Esophagus (tissue), 2 donors: ENCODE data around the gene DPPA3. TPM values are rescaled to one million over a fixed set of nuclear protein-coding genes. Genes with fewer than 3 reads are reported as not detected.
"Not testable (repeated sequence)": the region's sequence is repeated elsewhere in the genome, so short reads cannot be mapped to it uniquely, and the experiment has no call there.

Source experiments
- H3K27ac ChIP-seq, 2 donors: one replicate each; pipeline ENCODE4 v1.5.1; 2013; ENCODE audit warnings: low read depth in 2 of 2, mild to moderate bottlenecking in 2 of 2, inconsistent platforms in 1 of 2, low read length in 1 of 2, moderate library complexity in 1 of 2
- H3K27me3 ChIP-seq, 2 donors: one replicate each; pipeline ENCODE4 v1.6.1; 2013; ENCODE audit warnings: low read length in 2 of 2, control low read depth in 1 of 2, mild to moderate bottlenecking in 1 of 2; ENCODE audit not compliant: insufficient read depth in 2 of 2, control insufficient read depth in 1 of 2
- H3K36me3 ChIP-seq, 2 donors: one replicate each; pipeline ENCODE4 v1.6.1; 2013; ENCODE audit warnings: low read length in 1 of 2; ENCODE audit not compliant: control insufficient read depth in 2 of 2, insufficient read depth in 2 of 2
- H3K4me1 ChIP-seq, 2 donors: one replicate each; pipeline ENCODE4 v1.6.1; 2013; ENCODE audit warnings: low read length in 1 of 2; ENCODE audit not compliant: control insufficient read depth in 2 of 2, insufficient read depth in 2 of 2
- H3K4me3 ChIP-seq, 2 donors: one replicate each; pipeline ENCODE4 v1.5.1; 2013; ENCODE audit warnings: low read length in 2 of 2, mild to moderate bottlenecking in 2 of 2, low read depth in 1 of 2, moderate library complexity in 1 of 2
- H3K9me3 ChIP-seq, 2 donors: one replicate each; pipeline ENCODE4 v1.6.1; 2013; ENCODE audit warnings: mild to moderate bottlenecking in 2 of 2, low read depth in 1 of 2, low read length in 1 of 2, moderate library complexity in 1 of 2; ENCODE audit not compliant: control insufficient read depth in 2 of 2, insufficient read depth in 1 of 2
- WGBS, 2 donors: extraction: QIAGEN DNeasy Blood & Tissue Kit; methylation state at CpG; one replicate each; pipeline ENCODE4 v1.1.7; 2013; 5-methylcytosine and 5-hydroxymethylcytosine counted together
- polyA plus RNA-seq, 2 donors: library from polyadenylated mRNA; stranded (reverse); fragments of 200-250 nt; gene quantifications; one replicate each; pipeline ENCODE4 v1.2.3, GENCODE V29; 2013
- donor health status: healthy with polysubstance abuse.
- donor health status: Bipolar disorder and iron deficiency.

The DPPA3 gene
- not detected for polyA plus RNA-seq

DNA sequence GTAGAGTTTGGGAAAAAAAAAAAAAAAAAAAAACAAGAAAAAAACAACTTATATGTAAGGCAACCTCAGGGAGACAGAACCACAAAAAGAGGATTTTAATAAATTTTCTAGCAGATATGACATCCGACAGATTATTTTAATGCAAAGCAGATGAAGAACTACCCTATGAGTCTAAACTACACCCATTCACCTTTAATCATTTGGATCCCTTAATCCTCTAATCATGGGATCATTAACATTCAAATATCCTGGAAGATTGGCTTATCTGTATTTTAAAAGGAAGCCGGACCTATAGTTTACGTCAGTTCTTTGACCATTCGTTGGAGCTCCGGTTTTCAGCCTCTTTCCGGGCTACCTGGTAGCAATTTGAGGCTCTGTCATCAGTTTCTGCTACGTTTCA lies at the start of gene DPPA3:
TSS of gene DPPA3 (plus strand) at position 301 of the 400 bp plus-strand sequence. CDS start 138 bp downstream, outside the sequence.
- H3K4me1 ChIP-seq = no peaks in the 10 kb centered on the region
- H3K4me3 ChIP-seq = no peak within 1 kb of the TSS
- no peak within 1 kb of the TSS for H3K27ac ChIP-seq
- H3K9me3 ChIP-seq = no peaks in the 10 kb centered on the region
- 73 to 81% methylated on average over 7 of the region's 7 CpGs for WGBS, 2 donors
- H3K27me3 ChIP-seq = no peaks in the 10 kb centered on the region
- H3K36me3 ChIP-seq = no peaks in the 10 kb centered on the region

DNA sequence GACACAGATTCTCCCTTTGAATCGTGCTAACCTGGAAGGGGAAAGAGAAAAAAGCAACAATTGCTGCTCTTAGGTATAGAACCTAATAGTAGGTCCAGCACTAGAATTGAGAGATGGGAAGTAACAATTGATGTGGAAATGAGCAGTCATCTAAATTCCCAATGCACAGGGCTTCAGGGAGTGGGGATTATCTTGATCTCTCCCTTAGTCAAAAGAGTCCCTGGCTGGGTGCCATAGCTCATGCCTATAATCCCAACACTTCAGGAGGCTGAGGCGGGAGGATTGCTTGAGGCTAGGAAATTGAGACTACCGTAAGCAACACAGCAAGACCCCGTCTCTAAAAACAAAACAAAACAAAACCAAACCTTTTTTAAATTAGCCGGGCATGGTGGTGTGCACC lies 49.5 kb upstream of the DPPA3 start:
- no peaks in the 10 kb centered on the region for H3K27me3 ChIP-seq
- H3K36me3 ChIP-seq = no peaks in the 10 kb centered on the region
- no peaks in the 10 kb centered on the region for H3K4me1 ChIP-seq
- 68 to 82% methylated on average over 5 of the region's 5 CpGs for whole genome bisulfite sequencing, 2 donors
- no peaks in the 10 kb centered on the region for H3K9me3 ChIP-seq
- H3K4me3 ChIP-seq = no peak overlapping the region
- no peak overlapping the region for H3K27ac ChIP-seq

DNA sequence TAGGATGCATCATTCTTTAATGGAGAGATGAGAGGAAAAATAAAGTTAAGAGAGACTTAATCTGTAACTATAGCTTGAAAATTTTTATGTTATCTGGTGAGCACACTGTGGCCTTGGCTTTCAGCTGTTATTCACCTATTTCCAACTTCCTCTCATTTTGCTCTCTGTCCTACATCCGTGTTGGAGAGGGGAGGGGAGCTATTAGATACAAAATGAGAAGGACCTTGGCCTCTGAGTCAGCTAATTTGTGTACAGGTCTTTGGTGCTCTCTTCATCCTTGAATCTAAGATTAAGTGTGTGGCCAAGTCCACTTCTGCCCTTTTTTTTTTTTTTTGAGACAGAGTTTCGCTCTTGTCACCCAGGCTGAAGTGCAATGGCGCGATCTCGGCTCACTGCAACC lies 44.6 kb upstream of the DPPA3 start:
- Histone ChIP-seq H3K4me3 (no peak overlapping the region), H3K27me3 (no peaks in the 10 kb centered on the region), H3K4me1 (no peaks in the 10 kb centered on the region), H3K36me3 (no peaks in the 10 kb centered on the region), H3K27ac (no peak overlapping the region), H3K9me3 (no peaks in the 10 kb centered on the region)
- 82 to 86% methylated on average over 5 of the region's 5 CpGs for WGBS, 2 donors

DNA sequence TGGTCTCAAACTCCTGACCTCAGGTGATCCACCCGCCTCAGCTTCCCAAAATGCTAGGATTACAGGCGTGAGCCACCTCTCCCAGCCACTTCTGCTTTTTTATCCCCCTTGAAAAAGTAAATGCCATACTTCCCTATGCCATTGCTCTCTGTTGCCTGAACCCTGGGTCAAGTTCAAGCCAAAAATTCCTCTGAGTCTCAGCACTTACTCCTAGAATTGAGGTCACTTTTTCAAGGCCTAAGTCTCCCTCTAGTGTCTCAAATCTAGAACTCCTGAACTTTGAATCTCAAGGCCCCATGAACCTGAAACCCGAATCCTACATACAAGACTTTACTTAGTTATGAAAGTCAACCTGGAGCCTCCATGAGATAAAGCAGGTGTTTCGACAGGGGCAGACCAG lies 44.1 kb upstream of the DPPA3 start:
- 64 to 75% methylated on average over 4 of the region's 4 CpGs for WGBS, 2 donors
- Histone ChIP-seq H3K4me1 (no peaks in the 10 kb centered on the region), H3K9me3 (no peaks in the 10 kb centered on the region), H3K27ac (no peak overlapping the region), H3K4me3 (no peak overlapping the region), H3K36me3 (no peaks in the 10 kb centered on the region), H3K27me3 (no peaks in the 10 kb centered on the region)

DNA sequence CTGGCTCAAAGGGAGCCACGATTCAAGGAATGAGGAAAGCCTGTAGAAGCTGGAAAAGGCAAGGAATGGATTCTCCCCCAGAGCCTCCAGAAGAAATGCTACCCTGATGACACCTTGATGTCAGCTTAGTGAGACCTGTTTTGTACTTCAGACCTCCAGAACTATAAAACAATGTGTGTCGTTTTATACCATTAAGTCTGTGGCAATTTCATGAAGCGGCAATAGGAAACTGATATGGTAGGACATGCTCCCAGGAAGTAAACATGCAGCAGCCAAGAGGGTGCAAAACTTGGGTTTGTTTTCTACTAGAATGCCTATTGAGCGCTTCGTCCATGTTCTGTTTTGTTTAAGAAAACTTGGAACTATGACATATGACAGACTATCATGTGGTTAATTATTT lies 43.1 kb upstream of the DPPA3 start:
- Histone ChIP-seq H3K36me3 (no peaks in the 10 kb centered on the region), H3K4me1 (no peaks in the 10 kb centered on the region), H3K27me3 (no peaks in the 10 kb centered on the region), H3K4me3 (no peak overlapping the region), H3K27ac (no peak overlapping the region), H3K9me3 (no peaks in the 10 kb centered on the region)
- 81 to 82% methylated on average over 5 of the region's 5 CpGs for WGBS, 2 donors

DNA sequence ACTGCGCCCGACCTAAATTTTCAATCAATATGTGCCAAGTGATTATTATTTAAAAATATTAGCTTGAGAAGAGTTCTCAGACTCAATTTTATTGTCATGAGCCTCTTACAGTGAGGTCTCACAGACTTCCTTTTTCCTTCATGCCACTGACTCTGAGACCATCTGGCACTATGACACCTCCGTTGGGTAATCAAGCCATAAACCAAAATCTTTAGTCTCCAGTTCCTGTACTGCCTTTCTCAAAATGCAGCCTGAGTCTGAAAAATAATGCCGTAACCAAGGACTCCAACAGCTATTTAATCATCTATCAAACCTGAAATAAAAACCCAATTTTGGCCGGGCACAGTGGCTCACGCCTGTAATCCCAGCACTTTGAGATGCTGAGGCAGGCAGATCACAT lies 35.8 kb upstream of the DPPA3 start:
- H3K9me3 ChIP-seq, H3K27me3 ChIP-seq: not testable (repeated sequence)
- 63 to 77% methylated on average over 6 of the region's 6 CpGs for WGBS, 2 donors

DNA sequence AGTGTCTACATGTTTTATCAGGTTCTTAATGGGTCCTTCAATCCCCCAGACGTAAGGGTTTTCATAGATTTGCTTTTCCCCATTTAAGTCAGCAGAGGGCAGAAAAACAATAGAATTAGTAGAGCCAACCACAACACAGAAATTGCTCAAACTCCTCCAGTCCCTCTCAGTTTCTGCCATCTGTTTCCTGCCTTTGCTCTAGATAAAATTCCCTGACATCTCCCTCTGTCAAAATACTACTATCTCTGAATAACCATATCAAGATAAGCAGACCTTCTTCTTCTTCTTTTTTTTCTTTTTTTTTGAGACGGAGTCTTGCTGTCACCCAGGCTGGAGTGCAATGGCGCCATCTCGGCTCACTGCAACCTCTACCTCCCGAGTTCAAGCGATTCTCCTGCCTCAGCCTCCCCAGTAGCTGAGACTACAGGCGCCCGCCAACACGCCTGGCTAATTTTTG lies 33.8 kb upstream of the DPPA3 start:
- WGBS, 2 donors = 54 to 66% methylated on average over 9 of the region's 9 CpGs
- not testable (repeated sequence) for H3K4me3 ChIP-seq, H3K27ac ChIP-seq, H3K9me3 ChIP-seq, H3K36me3 ChIP-seq, H3K27me3 ChIP-seq, H3K4me1 ChIP-seq

More for the DNA sequence above, 35.8 kb upstream of the DPPA3 start:
- H3K36me3 ChIP-seq, H3K27ac ChIP-seq, H3K4me3 ChIP-seq, H3K4me1 ChIP-seq: not testable (repeated sequence)

DNA sequence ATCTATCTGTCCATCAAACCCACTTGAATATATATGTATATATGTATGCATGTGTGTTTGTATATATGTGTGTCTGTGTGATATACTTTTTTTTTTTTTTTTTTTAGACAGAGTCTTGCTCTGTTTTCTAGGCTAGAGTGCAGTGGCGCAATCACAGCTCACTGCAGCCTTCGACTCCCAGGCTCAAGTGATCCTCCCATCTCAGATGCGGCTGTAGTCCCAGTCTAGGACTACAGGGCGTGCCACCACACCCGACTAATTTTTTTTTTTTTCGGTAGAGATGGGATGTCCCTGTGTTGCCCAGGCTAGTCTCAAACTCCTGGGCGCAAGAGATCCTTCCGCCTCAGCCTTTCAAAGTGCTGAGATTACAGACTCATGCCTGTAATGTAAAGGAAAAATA lies 32.5 kb upstream of the DPPA3 start:
- Histone ChIP-seq H3K27ac (no peak overlapping the region), H3K9me3 (no peaks in the 10 kb centered on the region), H3K36me3 (no peaks in the 10 kb centered on the region), H3K4me1 (no peaks in the 10 kb centered on the region), H3K27me3 (no peaks in the 10 kb centered on the region), H3K4me3 (no peak overlapping the region)
- WGBS, 2 donors = 61 to 72% methylated on average over 8 of the region's 8 CpGs

DNA sequence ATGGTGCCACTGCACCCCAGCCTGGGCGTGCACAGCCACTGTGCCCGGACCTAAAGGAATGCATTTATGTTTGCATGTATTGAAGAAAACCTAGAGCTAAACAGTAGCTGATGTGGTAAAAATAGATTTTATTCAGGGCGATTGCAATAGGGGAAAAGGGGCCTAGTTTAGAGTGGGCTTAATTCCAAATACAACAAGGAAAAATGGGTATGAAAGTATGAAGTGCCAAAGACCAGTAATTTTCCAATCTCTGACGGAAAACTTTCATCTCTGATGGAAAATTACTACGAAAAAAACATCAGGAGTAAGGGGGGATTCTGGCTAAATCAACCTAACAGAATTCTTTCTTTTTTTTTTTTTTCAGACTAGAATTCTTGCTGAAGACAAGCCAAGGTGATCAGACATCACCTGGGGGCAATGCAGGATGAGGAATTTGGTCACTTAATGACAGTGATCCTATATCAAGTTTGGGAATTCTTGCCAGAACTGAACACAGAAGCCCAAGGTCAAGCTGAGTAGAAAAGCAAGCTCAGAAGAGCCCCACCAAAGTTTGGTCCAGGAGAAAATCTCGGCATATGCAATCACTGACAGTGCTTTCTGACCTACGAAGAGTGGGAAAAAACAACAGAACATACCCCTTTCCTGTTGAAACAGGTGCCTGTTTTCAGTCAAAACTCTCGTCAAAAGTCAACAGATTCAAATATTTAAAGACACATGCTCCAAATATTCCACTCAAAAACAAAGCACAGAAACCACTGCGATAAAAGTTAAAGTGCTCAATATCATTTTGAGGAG lies 31.8 kb upstream of the DPPA3 start:
- Histone ChIP-seq H3K4me3 (no peak overlapping the region), H3K36me3 (no peaks in the 10 kb centered on the region), H3K4me1 (no peaks in the 10 kb centered on the region), H3K27me3 (no peaks in the 10 kb centered on the region), H3K27ac (no peak overlapping the region), H3K9me3 (no peaks in the 10 kb centered on the region)
- WGBS, 2 donors = 51 to 52% methylated on average over 9 of the region's 9 CpGs

DNA sequence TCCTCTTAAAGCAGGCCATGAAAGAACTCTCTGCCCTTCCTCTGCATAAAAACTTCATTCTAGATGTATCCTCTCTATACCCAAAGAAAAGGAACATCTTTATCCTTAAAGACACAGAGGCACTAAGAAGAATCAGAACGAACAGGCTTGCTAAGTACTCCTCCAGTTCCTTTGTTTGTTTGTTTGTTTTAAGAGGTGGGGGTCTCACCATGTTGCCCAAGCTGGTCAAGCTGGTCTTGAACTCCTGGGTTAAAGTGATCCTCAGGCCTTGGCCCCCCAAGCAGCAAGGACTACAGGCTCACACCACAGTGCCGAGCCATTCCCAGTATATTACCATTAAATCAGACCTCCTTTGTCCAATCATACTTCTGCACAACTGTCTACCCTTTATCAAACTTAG lies 29.7 kb upstream of the DPPA3 start:
- no peaks in the 10 kb centered on the region for H3K4me1 ChIP-seq
- 64 to 73% methylated on average over 2 of the region's 2 CpGs for WGBS, 2 donors

More for the DNA sequence above, 29.7 kb upstream of the DPPA3 start:
- H3K9me3 ChIP-seq = no peaks in the 10 kb centered on the region
- H3K27me3 ChIP-seq = no peaks in the 10 kb centered on the region
- H3K36me3 ChIP-seq = no peaks in the 10 kb centered on the region
- no peak overlapping the region for H3K27ac ChIP-seq
- no peak overlapping the region for H3K4me3 ChIP-seq
